ENCODE results near the gene GLI3. TPM values are rescaled to one million over a fixed set of nuclear protein-coding genes. Genes with fewer than 3 reads are reported as not detected.

GLI3 gene
- total RNA-seq, 2 donors from 2014 or later, result 0.34 to 1.1 TPM

DNA sequence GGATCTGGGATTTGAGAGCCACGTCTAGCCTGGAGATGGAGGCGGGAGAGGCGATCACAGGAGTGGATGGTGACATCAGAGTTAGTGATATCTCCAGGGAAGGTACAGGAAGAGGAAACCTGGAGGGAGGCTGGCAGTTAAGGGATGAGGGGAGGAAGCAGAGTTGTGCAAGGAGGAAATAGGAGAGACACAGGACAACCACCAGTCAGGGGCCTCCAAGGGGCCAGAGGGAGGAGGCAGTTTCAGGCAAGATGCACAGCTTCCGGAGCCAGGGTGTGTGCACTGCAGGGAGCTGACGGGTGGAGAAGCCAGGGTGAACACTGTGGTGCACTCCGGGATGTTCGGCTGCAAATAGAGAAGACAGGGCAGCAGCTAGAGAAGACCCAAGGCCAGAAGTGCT lies 141.2 kb downstream of the GLI3 start:
- DNase-seq (no peak), ATAC-seq (no peak)
- no peaks in the 10 kb centered on the region for H3K36me3 Mint-ChIP-seq (ENCODE audit: low read depth)
- no peaks in the 10 kb centered on the region for H3K9me3 ChIP-seq (ENCODE audit: control insufficient read depth, low read length, poor library complexity, severe bottlenecking)
- H3K27ac Mint-ChIP-seq, result no peak overlapping the region
- no peak overlapping the region for H3K4me3 Mint-ChIP-seq
- H3K4me1 Mint-ChIP-seq, result no peaks in the 10 kb centered on the region
- H3K27me3 Mint-ChIP-seq, result no peaks in the 10 kb centered on the region

DNA sequence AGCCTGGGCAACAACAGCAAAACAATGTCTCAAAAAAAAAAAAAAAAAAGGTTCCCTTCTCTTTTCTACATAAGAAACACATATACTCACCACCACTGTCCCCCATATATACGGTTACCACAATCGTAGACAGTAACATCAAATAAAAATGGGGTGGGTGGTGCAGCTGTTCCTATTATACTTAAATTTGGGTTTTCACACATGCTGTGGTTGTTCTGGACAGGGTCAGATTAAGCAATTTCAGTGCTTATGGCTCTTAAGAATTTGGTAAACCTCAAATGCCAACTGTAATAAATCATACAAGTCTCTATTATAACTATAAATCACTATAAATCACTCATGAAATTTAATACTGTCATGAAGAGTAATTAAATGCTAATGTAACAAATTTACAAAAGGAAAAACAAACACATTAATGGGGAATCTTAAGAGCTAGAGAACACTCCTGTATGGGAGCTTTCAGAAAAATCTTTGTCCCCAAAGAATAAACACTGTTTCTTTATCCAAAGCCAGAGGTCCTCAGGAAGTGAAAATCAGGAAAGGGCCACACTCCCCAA lies 143.6 kb downstream of the GLI3 start:
- Mint-ChIP-seq H3K27me3 (no peaks in the 10 kb centered on the region), H3K4me3 (no peak overlapping the region), H3K4me1 (no peaks in the 10 kb centered on the region), H3K27ac (no peak overlapping the region), H3K36me3 (ENCODE audit: low read depth) (no peaks in the 10 kb centered on the region)
- no peaks in the 10 kb centered on the region for H3K9me3 ChIP-seq (ENCODE audit: control insufficient read depth, low read length, poor library complexity, severe bottlenecking)
- DNase-seq (no peak), ATAC-seq (no peak)

DNA sequence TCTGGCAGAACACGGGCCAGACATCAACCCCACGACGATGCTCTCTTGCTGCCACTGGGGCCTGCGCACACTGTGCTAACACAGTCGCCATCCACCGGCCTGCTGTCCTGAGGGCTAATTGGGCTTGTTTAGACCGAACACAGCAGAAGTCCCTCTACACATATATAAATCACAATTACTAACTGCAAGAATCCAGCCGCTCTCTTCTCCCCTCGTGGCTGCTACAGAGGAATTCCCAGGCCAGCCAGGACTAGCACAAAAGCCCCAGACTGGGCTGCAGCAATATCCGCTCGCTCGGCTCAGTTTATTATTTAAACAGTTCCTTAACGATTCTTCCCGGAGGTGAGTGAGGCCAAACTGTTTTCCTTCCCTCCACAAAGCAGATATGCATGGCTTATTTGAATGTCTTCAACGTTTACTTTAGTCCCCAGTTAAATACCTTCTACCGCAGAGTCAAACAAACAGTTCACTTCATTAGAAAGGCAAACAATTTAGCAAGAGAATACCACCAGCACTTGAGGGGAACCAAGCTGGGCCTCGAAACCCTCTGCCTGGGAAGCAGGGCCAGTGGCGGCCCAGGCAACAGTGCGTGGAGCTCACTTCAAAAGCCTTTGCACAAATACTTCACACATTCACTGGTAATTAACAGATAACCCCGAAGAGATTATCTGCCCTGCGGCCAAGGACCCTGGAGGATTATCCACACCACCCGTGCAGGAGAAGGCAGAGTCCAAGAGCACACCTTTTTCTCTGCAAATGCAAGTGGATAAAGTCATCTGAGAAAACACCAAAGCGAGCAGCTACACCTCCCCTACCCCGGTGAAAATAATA lies 145.3 kb downstream of the GLI3 start:
- no peaks in the 10 kb centered on the region for H3K27me3 Mint-ChIP-seq
- H3K4me3 Mint-ChIP-seq, result no peak overlapping the region
- no peak overlapping the region for H3K27ac Mint-ChIP-seq
- no peaks in the 10 kb centered on the region for H3K4me1 Mint-ChIP-seq
- H3K9me3 ChIP-seq (ENCODE audit: control insufficient read depth, low read length, poor library complexity, severe bottlenecking), result no peaks in the 10 kb centered on the region
- ATAC-seq (no peak), DNase-seq (no peak)
- H3K36me3 Mint-ChIP-seq (ENCODE audit: low read depth), result no peaks in the 10 kb centered on the region

DNA sequence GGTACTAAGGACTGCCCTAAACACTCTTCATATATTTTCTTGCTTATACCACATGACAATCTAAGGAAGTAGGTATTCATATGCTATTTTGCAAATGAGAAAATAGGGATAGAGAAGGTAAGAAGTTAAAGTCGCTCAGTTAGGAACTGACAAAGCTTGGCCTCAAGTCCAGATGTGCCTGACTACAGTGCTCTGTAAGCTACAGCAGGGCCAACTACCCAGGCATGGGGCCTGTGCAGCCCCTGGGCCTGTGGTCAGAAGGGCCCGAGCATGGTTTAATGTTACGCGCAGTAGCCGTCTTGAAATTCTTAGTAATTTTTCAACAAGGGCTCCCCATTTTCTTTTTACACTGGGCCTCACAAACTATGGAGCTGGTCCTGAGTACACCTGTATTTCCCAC lies 146.2 kb downstream of the GLI3 start:
- no peaks in the 10 kb centered on the region for H3K27me3 Mint-ChIP-seq
- H3K4me3 Mint-ChIP-seq, result no peak overlapping the region
- DNase-seq (no peak), ATAC-seq (no peak)
- H3K4me1 Mint-ChIP-seq, result no peaks in the 10 kb centered on the region
- no peaks in the 10 kb centered on the region for H3K36me3 Mint-ChIP-seq (ENCODE audit: low read depth)
- no peak overlapping the region for H3K27ac Mint-ChIP-seq
- no peaks in the 10 kb centered on the region for H3K9me3 ChIP-seq (ENCODE audit: control insufficient read depth, low read length, poor library complexity, severe bottlenecking)

DNA sequence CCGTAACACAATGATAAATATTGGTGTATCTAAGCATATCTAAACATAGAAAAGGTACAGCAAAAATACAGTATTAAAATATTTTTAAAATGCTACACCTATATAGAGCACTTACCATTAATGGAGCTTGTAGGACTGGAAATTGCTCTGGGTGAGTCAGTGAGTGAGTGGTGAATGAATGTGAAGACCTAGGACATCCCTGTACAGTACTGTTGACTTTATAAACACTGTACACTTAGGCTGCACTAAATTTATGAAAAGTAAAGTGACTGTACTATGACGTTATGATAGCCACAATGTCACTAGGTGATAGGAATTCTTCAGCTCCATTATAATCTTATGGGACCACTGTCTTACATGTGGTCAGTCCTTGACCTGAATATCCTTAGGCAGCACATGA lies 147.0 kb downstream of the GLI3 start:
- no peaks in the 10 kb centered on the region for H3K9me3 ChIP-seq (ENCODE audit: control insufficient read depth, low read length, poor library complexity, severe bottlenecking)
- Mint-ChIP-seq H3K27me3 (no peaks in the 10 kb centered on the region), H3K4me1 (no peaks in the 10 kb centered on the region), H3K4me3 (no peak overlapping the region), H3K27ac (no peak overlapping the region), H3K36me3 (ENCODE audit: low read depth) (no peaks in the 10 kb centered on the region)
- no peak for ATAC-seq
- DNase-seq, result no peak

DNA sequence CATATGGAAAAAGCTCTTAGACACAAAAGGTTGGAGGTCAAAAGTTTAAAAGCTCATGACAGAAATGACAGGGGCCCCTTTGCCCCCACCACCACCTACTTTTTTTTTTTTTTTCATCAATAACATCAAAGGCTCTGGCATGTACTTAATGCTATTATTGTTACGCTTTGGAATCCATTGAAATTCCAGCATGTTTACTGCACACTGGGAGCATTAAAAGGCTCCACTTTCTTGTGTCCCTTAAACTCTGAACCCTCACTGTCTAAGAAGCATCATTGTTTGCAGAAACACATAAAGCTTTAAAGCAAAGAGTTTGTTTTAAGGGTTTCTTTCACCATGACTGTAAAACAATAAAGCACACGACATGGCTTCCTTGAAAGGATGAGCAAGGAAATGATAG lies 149.4 kb downstream of the GLI3 start:
- DNase-seq (no peak), ATAC-seq (no peak)
- Mint-ChIP-seq H3K4me1 (no peaks in the 10 kb centered on the region), H3K27me3 (no peaks in the 10 kb centered on the region), H3K4me3 (no peak overlapping the region), H3K36me3 (ENCODE audit: low read depth) (no peaks in the 10 kb centered on the region), H3K27ac (no peak overlapping the region)
- no peaks in the 10 kb centered on the region for H3K9me3 ChIP-seq (ENCODE audit: control insufficient read depth, low read length, poor library complexity, severe bottlenecking)

DNA sequence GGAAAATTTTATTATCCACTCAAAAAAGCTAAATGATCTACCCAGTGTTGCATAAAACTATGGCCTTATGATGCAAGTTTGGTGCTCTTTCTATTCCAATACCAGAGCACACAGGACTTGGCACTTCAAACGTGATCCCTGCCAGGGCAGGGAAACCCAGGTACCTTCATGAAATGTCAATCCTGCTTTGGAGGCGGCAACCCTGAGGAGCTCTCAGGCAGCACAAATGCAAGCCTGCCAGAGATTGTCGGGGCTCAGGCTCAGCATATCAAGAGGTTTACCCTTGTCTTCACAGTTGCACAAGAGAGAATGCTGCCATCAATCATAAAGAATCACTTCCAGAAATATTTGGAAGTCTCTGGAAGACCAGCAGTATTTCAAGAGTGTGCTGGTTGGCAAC lies 151.5 kb downstream of the GLI3 start:
- no peaks in the 10 kb centered on the region for H3K36me3 Mint-ChIP-seq (ENCODE audit: low read depth)
- H3K27me3 Mint-ChIP-seq, result peaks cover 4% of the 10 kb centered on the region
- no peaks in the 10 kb centered on the region for H3K4me1 Mint-ChIP-seq
- no peak overlapping the region for H3K4me3 Mint-ChIP-seq
- ATAC-seq (no peak), DNase-seq (no peak)
- no peak overlapping the region for H3K27ac Mint-ChIP-seq
- H3K9me3 ChIP-seq (ENCODE audit: control insufficient read depth, low read length, poor library complexity, severe bottlenecking), result no peaks in the 10 kb centered on the region

DNA sequence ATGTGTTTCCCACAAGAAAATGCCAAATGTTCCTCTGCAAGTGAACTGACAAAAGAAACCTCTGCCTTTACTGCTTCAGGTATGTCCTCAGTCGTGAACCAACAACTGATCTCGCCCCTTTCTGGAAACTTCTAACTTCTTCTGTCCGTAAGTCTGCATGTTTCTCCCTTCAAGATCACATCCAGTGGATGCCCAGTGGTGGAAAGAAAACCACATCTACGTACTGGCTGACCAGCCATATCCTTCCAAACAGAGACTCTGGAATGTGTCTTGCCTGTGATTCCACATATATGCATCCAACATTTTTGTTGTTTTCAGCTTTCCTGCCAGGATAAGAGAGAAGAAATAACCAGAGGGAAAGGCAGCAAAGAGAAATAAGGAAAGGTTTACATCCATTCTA lies 152.7 kb downstream of the GLI3 start:
- Mint-ChIP-seq H3K27ac (no peak overlapping the region), H3K4me3 (no peak overlapping the region), H3K4me1 (no peaks in the 10 kb centered on the region), H3K27me3 (peaks cover 13% of the 10 kb centered on the region), H3K36me3 (ENCODE audit: low read depth) (no peaks in the 10 kb centered on the region)
- no peaks in the 10 kb centered on the region for H3K9me3 ChIP-seq (ENCODE audit: control insufficient read depth, low read length, poor library complexity, severe bottlenecking)
- no peak for DNase-seq
- no peak for ATAC-seq

DNA sequence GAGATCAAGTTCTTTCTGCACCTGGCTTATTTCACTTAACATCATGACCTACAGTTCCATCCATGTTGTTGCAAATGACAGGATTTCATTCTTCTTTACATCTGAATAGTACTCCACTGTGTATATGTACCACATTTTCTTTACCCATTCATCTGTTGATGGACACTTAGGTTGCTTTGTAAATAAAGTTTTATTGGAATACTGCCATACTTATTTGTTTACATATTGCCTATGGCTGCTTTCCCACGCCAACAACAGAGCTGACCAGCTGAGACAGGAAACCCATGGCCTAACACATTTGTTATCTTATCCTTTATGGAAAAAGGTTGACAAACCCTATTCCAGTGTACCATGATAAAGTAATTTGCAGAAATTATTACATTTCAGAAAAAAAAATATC lies 153.7 kb downstream of the GLI3 start:
- no peak overlapping the region for H3K4me3 Mint-ChIP-seq
- no peaks in the 10 kb centered on the region for H3K36me3 Mint-ChIP-seq (ENCODE audit: low read depth)
- H3K9me3 ChIP-seq (ENCODE audit: control insufficient read depth, low read length, poor library complexity, severe bottlenecking), result no peaks in the 10 kb centered on the region
- peaks cover 13% of the 10 kb centered on the region for H3K27me3 Mint-ChIP-seq
- H3K27ac Mint-ChIP-seq, result no peak overlapping the region
- no peaks in the 10 kb centered on the region for H3K4me1 Mint-ChIP-seq
- no peak for DNase-seq
- no peak for ATAC-seq

DNA sequence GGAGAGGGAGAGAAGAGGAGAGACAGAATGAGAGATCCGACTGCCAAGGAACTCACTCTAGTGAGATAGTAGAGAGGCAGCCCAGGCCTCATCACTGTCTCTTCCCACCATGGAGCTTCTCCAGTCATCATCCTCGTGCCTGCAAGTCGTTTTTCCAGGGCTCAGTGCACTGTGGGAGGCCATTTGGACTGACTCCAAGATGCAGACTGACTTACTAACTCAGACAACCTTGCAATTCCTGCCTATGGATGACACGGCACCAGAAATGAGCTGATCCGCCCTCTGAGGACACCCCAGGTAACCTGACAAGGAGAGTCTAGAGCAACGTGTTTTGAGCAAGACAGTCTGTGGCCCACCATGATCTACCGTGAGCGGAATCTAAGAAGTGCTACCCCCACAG lies 154.9 kb downstream of the GLI3 start:
- H3K9me3 ChIP-seq (ENCODE audit: control insufficient read depth, low read length, poor library complexity, severe bottlenecking), result no peaks in the 10 kb centered on the region
- Mint-ChIP-seq H3K27ac (no peak overlapping the region), H3K4me1 (no peaks in the 10 kb centered on the region), H3K27me3 (peaks cover 13% of the 10 kb centered on the region), H3K36me3 (ENCODE audit: low read depth) (no peaks in the 10 kb centered on the region), H3K4me3 (no peak overlapping the region)
- ATAC-seq (no peak), DNase-seq (no peak)

DNA sequence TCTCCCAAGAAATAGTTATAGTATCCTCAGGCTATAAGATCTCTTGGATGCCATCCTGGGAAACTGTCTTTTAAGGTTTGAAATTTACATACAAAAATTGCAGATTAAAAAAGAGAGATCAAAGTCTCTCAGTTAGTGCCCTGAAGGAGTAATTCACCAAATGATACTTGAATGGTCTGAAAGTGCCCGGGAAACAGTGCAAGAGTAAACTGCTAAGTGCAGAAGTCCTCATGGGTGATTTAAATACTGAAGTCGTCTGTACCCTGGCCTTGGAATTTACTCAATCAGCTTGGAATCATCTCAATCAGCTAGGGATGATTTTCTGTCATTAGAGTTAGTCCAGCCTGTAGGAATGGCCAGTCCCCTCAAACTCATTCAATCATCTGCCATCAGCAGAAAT lies 155.3 kb downstream of the GLI3 start:
- no peak overlapping the region for H3K4me3 Mint-ChIP-seq
- H3K4me1 Mint-ChIP-seq, result no peaks in the 10 kb centered on the region
- DNase-seq, result no peak
- H3K27ac Mint-ChIP-seq, result no peak overlapping the region
- ATAC-seq, result no peak
- H3K9me3 ChIP-seq (ENCODE audit: control insufficient read depth, low read length, poor library complexity, severe bottlenecking), result no peaks in the 10 kb centered on the region
- no peaks in the 10 kb centered on the region for H3K36me3 Mint-ChIP-seq (ENCODE audit: low read depth)
- peaks cover 13% of the 10 kb centered on the region for H3K27me3 Mint-ChIP-seq

DNA sequence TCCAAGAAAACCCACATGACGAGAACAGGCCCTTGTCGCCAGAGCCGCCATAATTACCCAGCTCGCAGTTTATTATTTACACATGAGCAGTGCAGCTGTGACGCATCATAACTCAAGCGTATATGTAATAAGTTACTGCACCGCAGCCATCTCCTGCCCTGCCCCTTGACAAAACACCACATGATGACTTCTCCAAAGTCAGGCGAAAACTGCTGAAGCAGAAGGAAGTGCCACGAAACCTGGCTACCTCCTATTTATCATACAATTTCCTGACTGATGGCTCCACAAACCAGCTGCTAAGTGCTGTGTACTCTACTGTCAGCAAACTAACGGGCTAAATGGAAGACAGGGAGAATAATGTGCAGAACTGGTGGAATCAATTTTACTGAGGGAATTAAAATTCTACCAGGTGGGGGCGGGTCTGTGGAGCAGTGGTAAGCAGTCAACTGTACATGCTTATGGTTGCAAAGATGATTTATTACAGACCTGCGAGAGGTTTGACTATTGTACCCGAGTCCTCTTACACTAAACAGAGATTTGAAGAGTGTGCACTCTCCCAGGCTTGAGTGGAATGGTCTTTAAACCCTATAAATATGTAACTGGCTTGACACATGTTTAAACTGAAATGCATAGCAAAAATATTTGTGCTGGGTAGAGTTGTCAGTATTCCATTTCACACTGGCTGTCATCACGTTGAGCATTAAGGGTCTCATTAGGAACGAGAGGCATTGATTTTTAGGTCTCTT lies 156.0 kb downstream of the GLI3 start:
- no peaks in the 10 kb centered on the region for H3K9me3 ChIP-seq (ENCODE audit: control insufficient read depth, low read length, poor library complexity, severe bottlenecking)
- no peak for DNase-seq
- H3K27me3 Mint-ChIP-seq, result peaks cover 13% of the 10 kb centered on the region
- no peak overlapping the region for H3K27ac Mint-ChIP-seq
- ATAC-seq, result no peak
- H3K36me3 Mint-ChIP-seq (ENCODE audit: low read depth), result no peaks in the 10 kb centered on the region
- H3K4me1 Mint-ChIP-seq, result no peaks in the 10 kb centered on the region
- no peak overlapping the region for H3K4me3 Mint-ChIP-seq

DNA sequence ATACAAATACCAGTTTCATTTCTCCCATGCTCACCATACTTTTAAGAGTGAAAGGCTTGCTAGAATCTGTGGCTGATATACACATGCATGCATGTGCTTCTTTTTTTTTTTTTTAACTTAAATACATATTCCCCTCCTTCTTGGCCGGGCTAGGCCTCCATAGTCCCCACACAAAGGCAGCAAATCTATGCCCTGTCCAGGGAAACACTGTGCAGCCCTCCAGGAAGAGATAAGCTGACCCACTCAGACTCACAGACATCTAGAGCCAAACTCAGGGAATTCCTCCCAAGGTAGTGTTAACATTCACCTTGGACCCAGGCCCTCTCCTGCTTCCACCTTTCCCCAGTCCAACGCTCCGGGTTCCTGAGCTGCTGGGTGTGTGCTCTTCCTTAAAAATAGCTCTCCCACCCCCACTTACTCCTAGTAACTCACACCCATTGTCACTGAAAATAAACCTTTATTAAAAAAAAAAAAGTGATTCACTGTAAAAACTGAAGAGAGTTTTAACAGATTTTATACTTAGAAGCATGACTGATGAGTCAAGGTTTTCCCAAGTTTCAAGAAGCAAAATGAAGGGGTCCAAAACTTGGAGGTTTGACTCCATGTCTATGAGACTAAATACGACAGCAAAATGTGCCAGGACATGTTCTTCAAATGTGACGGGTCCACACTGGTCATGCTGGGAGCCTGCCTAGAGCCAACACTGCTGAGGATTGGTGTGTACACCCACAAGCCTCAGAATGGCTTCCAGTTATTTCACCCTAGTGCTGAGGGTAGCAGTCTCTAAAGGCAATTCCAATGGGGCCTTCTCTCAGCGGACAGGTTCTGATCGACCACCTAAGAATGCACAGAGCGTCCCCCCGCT lies 159.5 kb downstream of the GLI3 start:
- no peak for ATAC-seq
- no peaks in the 10 kb centered on the region for H3K4me1 Mint-ChIP-seq
- no peak for DNase-seq
- H3K36me3 Mint-ChIP-seq (ENCODE audit: low read depth), result no peaks in the 10 kb centered on the region
- H3K27ac Mint-ChIP-seq, result no peak overlapping the region
- no peak overlapping the region for H3K4me3 Mint-ChIP-seq
- peaks cover 19% of the 10 kb centered on the region for H3K27me3 Mint-ChIP-seq
- no peaks in the 10 kb centered on the region for H3K9me3 ChIP-seq (ENCODE audit: control insufficient read depth, low read length, poor library complexity, severe bottlenecking)
